ENCODE data around the gene IL17RE.

DNA sequence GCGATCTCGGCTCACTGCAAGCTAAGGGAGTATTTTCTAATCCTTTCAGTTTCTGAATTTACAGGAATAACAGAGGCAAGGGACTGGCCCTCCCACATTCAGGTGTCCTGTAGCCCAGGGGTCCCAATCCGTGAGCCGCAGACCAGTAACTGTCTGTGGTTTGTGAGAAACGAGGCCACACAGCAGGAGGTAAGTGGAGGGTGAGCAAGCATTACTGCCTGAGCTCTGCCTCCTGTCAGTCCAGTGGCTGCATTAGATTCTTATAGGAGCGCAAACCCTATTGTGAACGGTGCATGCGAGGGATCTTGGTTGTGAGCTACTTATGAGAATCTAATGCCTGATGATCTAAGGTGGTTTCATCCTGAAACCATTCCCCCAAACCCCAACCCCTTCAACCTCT, 9.2 kb downstream of the IL17RE start:
- TF ChIP-seq POLR2AphosphoS5 (IDR thresholded peaks at IDR 0.05; ENCODE audit: low read depth) (no peak), EZH2 (IDR thresholded peaks at IDR 0.05; ENCODE audit: low read depth, unreplicated experiment) (no peak), JUNB (IDR thresholded peaks at IDR 0.05; ENCODE audit: unreplicated experiment) (no peak), EZH2phosphoT487 (IDR thresholded peaks at IDR 0.05; ENCODE audit: unreplicated experiment) (no peak), CREB1 (CRISPR knock-in tag; IDR thresholded peaks at IDR 0.05; ENCODE audit: low read depth) (no peak), STAT1 (IDR thresholded peaks at IDR 0.05; ENCODE audit: unreplicated experiment) (no peak), NANOG (IDR thresholded peaks at IDR 0.05; ENCODE audit: borderline replicate concordance) (no peak)
- TF ChIP-seq, protein P1, sequence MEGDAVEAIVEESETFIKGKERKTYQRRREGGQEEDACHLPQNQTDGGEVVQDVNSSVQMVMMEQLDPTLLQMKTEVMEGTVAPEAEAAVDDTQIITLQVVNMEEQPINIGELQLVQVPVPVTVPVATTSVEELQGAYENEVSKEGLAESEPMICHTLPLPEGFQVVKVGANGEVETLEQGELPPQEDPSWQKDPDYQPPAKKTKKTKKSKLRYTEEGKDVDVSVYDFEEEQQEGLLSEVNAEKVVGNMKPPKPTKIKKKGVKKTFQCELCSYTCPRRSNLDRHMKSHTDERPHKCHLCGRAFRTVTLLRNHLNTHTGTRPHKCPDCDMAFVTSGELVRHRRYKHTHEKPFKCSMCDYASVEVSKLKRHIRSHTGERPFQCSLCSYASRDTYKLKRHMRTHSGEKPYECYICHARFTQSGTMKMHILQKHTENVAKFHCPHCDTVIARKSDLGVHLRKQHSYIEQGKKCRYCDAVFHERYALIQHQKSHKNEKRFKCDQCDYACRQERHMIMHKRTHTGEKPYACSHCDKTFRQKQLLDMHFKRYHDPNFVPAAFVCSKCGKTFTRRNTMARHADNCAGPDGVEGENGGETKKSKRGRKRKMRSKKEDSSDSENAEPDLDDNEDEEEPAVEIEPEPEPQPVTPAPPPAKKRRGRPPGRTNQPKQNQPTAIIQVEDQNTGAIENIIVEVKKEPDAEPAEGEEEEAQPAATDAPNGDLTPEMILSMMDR (conservative IDR thresholded peaks at IDR 0.05; ENCODE audit: low read depth in 2 of 2): no peak
- TF ChIP-seq, protein P2, sequence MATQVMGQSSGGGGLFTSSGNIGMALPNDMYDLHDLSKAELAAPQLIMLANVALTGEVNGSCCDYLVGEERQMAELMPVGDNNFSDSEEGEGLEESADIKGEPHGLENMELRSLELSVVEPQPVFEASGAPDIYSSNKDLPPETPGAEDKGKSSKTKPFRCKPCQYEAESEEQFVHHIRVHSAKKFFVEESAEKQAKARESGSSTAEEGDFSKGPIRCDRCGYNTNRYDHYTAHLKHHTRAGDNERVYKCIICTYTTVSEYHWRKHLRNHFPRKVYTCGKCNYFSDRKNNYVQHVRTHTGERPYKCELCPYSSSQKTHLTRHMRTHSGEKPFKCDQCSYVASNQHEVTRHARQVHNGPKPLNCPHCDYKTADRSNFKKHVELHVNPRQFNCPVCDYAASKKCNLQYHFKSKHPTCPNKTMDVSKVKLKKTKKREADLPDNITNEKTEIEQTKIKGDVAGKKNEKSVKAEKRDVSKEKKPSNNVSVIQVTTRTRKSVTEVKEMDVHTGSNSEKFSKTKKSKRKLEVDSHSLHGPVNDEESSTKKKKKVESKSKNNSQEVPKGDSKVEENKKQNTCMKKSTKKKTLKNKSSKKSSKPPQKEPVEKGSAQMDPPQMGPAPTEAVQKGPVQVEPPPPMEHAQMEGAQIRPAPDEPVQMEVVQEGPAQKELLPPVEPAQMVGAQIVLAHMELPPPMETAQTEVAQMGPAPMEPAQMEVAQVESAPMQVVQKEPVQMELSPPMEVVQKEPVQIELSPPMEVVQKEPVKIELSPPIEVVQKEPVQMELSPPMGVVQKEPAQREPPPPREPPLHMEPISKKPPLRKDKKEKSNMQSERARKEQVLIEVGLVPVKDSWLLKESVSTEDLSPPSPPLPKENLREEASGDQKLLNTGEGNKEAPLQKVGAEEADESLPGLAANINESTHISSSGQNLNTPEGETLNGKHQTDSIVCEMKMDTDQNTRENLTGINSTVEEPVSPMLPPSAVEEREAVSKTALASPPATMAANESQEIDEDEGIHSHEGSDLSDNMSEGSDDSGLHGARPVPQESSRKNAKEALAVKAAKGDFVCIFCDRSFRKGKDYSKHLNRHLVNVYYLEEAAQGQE (IDR thresholded peaks at IDR 0.05; ENCODE audit: unreplicated experiment): no peak
